Gastroesophageal sphincter (tissue), 3 donors: ENCODE data around the gene C19orf12.

ENCODE experiments used
- EP300 ChIP-seq: sonication (generic); formaldehyde crosslinking; IDR thresholded peaks from one replicate; pipeline ENCODE4 v1.6.1; 2017; ENCODE audit warnings: antibody characterized with exemption, mild to moderate bottlenecking
- POLR2A ChIP-seq, 2 donors: fragments of 450-650 bp; IDR thresholded peaks; one replicate each; pipeline ENCODE4 v1.6.1; 2017; ENCODE audit warnings: antibody characterized with exemption in 2 of 2, mild to moderate bottlenecking in 2 of 2, moderate library complexity in 1 of 2
- POLR2AphosphoS5 ChIP-seq: sonication (generic); formaldehyde crosslinking; IDR thresholded peaks from one replicate; pipeline ENCODE4 v1.6.1; 2017; ENCODE audit warnings: antibody characterized with exemption
- TF ChIP-seq, protein P1 (sequence below), 4 experiments: fragments of 200-600 bp in 2 of 4; fragments of 450-650 bp in 2 of 4; sonication (generic) in 1 of 4; IDR thresholded peaks; one replicate each; pipeline ENCODE4 v1.5.1; 2017 to 2019; ENCODE audit warnings: antibody characterized with exemption in 4 of 4, mild to moderate bottlenecking in 2 of 4, moderate library complexity in 2 of 4

DNA sequence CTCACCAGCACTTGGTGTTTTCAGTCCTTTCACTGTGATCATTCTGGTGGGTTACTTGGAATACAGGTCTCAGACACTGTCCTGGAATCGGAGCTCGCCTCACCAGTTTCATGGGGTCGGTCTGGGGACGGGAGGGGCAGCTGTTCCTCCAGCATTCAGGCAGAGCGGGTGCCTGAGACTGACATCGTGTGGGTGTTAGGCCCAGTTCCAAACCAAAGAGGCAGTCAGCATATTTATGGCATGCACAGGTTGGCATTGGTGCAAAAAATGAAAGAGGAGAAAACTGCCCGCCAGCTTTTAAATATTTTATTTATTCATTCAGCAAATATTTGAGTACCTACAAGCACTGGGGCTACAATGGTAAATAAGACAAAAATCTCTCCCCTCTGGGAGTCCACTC is 29.7 kb downstream of the C19orf12 start:
- no peak for TF ChIP-seq POLR2A (IDR thresholded peaks at IDR 0.05)
- TF ChIP-seq, protein P1, sequence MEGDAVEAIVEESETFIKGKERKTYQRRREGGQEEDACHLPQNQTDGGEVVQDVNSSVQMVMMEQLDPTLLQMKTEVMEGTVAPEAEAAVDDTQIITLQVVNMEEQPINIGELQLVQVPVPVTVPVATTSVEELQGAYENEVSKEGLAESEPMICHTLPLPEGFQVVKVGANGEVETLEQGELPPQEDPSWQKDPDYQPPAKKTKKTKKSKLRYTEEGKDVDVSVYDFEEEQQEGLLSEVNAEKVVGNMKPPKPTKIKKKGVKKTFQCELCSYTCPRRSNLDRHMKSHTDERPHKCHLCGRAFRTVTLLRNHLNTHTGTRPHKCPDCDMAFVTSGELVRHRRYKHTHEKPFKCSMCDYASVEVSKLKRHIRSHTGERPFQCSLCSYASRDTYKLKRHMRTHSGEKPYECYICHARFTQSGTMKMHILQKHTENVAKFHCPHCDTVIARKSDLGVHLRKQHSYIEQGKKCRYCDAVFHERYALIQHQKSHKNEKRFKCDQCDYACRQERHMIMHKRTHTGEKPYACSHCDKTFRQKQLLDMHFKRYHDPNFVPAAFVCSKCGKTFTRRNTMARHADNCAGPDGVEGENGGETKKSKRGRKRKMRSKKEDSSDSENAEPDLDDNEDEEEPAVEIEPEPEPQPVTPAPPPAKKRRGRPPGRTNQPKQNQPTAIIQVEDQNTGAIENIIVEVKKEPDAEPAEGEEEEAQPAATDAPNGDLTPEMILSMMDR (IDR thresholded peaks at IDR 0.05): no peak
- TF ChIP-seq POLR2AphosphoS5: peak; percentile 21
- TF ChIP-seq EP300: no peak
